ENCODE data around the gene SCFD2. TPM values are rescaled to one million over a fixed set of nuclear protein-coding genes. Genes with fewer than 3 reads are reported as not detected.

The SCFD2 gene
- polyA plus RNA-seq, 1 of the 3 experiments (the other 2 are of a cell fraction) = 14.1 TPM

DNA sequence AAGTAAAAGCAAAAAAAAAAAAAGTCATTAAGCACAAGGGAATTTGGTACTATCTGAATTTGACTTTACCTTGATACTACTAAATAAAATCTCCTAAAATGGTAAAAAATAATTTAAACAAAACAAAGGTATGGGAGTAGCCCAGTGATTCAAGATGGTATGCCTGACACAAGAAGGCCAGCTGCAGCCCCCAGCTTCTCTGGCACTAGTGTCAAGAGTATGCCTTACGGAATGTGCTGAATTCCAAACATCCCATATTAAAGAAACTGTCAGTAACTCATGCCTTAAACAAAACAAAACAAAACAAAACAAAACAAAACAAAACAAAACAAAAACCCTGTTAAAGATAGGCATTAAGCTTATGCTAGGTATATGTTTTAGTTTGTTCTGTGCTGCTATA is 422.9 kb downstream of the SCFD2 start:
- DNase-seq = no peak
- ChIA-PET POLR2A (no interaction called here), CTCF (interaction anchor here (1.2 to 2.0 kb wide), 4 partner anchors 9 to 34 kb away, joined by 3 to 12 read pairs (median 4); no protein-coding TSS in a partner anchor)
- Histone ChIP-seq H3F3A (replicated peaks; ENCODE audit: insufficient read depth) (no peaks in the 10 kb centered on the region), H4K20me1 (ENCODE audit: insufficient read depth) (no peaks in the 10 kb centered on the region), H3K36me3 (replicated peaks in 1 of 2; ENCODE audit: control insufficient read depth in 1 of 2, insufficient read depth in 2 of 2, low read length in 1 of 2) (no peaks in the 10 kb centered on the region), H3K27ac (ENCODE audit: low read depth in 2 of 2, low read length in 1 of 2) (no peak overlapping the region), H3K79me2 (ENCODE audit: insufficient read depth) (no peaks in the 10 kb centered on the region), H3K9me2 (no peaks in the 10 kb centered on the region), H3K9ac (no peak overlapping the region), H3K27me3 (ENCODE audit: insufficient read depth) (no peaks in the 10 kb centered on the region), H3K4me3 (ENCODE audit: low read depth in 2 of 2, low read length in 1 of 2) (no peak overlapping the region), H3K9me3 (no peaks in the 10 kb centered on the region), H3K4me2 (no peak overlapping the region), H2AFZ (ENCODE audit: low read depth) (no peak overlapping the region), H3K4me1 (ENCODE audit: control insufficient read depth in 1 of 2, insufficient read depth in 2 of 2, low read depth in 1 of 2, low read length in 1 of 2) (peaks cover 0 to 13% of the 10 kb centered on the region in 2 experiments; a peak in 2 of 4 replicates)
- WGBS (ENCODE audit: low lambda C conversion rate) = 96% methylated on average over 1 of the region's 1 CpG
- TF ChIP-seq TAF1 (IDR thresholded peaks at IDR 0.05; ENCODE audit: borderline replicate concordance, low read depth, low read length) (no peak), EZH2phosphoT487 (IDR thresholded peaks at IDR 0.05; ENCODE audit: borderline replicate concordance, low read depth) (no peak), TCF12 (IDR thresholded peaks at IDR 0.05) (no peak), SMC3 (IDR thresholded peaks at IDR 0.05; ENCODE audit: low read depth, low read length) (no peak), JUND (IDR thresholded peaks at IDR 0.05) (no peak), RAD21 (IDR thresholded peaks at IDR 0.05; ENCODE audit: low read length) (no peak), RXRA (IDR thresholded peaks at IDR 0.05; ENCODE audit: borderline replicate concordance, low read depth) (no peak), RCOR1 (IDR thresholded peaks at IDR 0.05; ENCODE audit: low read length) (no peak)
- TF ChIP-seq, protein P1, sequence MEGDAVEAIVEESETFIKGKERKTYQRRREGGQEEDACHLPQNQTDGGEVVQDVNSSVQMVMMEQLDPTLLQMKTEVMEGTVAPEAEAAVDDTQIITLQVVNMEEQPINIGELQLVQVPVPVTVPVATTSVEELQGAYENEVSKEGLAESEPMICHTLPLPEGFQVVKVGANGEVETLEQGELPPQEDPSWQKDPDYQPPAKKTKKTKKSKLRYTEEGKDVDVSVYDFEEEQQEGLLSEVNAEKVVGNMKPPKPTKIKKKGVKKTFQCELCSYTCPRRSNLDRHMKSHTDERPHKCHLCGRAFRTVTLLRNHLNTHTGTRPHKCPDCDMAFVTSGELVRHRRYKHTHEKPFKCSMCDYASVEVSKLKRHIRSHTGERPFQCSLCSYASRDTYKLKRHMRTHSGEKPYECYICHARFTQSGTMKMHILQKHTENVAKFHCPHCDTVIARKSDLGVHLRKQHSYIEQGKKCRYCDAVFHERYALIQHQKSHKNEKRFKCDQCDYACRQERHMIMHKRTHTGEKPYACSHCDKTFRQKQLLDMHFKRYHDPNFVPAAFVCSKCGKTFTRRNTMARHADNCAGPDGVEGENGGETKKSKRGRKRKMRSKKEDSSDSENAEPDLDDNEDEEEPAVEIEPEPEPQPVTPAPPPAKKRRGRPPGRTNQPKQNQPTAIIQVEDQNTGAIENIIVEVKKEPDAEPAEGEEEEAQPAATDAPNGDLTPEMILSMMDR (IDR thresholded peaks at IDR 0.05) = no peak
- TF ChIP-seq, protein P2, sequence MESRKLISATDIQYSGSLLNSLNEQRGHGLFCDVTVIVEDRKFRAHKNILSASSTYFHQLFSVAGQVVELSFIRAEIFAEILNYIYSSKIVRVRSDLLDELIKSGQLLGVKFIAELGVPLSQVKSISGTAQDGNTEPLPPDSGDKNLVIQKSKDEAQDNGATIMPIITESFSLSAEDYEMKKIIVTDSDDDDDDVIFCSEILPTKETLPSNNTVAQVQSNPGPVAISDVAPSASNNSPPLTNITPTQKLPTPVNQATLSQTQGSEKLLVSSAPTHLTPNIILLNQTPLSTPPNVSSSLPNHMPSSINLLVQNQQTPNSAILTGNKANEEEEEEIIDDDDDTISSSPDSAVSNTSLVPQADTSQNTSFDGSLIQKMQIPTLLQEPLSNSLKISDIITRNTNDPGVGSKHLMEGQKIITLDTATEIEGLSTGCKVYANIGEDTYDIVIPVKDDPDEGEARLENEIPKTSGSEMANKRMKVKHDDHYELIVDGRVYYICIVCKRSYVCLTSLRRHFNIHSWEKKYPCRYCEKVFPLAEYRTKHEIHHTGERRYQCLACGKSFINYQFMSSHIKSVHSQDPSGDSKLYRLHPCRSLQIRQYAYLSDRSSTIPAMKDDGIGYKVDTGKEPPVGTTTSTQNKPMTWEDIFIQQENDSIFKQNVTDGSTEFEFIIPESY (IDR thresholded peaks at IDR 0.05; ENCODE audit: borderline replicate concordance, low read depth) = no peak

DNA sequence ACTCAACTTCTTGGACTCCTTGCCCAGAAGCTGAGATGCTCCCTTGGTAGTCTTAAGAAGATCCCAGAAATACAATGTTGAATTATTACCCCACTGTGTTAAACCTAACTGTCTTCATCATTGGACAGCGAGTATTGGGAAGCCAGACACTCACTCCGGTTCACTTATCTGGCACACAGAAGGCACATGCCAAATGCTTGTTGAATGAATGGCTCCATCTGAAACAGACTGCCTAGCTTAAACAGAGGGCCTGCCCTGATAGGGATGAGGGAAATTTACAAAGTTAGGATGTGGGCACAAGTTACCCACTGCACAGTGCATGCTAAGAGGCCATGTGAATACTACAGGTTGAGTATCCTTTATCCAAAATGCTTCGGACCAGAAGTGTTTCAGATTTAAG is 424.4 kb downstream of the SCFD2 start:
- Histone ChIP-seq H3K27me3 (ENCODE audit: insufficient read depth) (no peaks in the 10 kb centered on the region), H4K20me1 (ENCODE audit: insufficient read depth) (no peaks in the 10 kb centered on the region), H3K9ac (no peak overlapping the region), H3K4me2 (no peak overlapping the region), H3K4me3 (ENCODE audit: low read depth in 2 of 2, low read length in 1 of 2) (no peak overlapping the region), H3K79me2 (ENCODE audit: insufficient read depth) (no peaks in the 10 kb centered on the region), H3F3A (replicated peaks; ENCODE audit: insufficient read depth) (no peaks in the 10 kb centered on the region), H2AFZ (ENCODE audit: low read depth) (no peak overlapping the region), H3K27ac (ENCODE audit: low read depth in 2 of 2, low read length in 1 of 2) (no peak overlapping the region), H3K9me3 (no peaks in the 10 kb centered on the region), H3K4me1 (ENCODE audit: control insufficient read depth in 1 of 2, insufficient read depth in 2 of 2, low read depth in 1 of 2, low read length in 1 of 2) (peaks cover 0 to 7% of the 10 kb centered on the region in 2 experiments; a peak in 1 of 4 replicates), H3K36me3 (replicated peaks in 1 of 2; ENCODE audit: control insufficient read depth in 1 of 2, insufficient read depth in 2 of 2, low read length in 1 of 2) (no peaks in the 10 kb centered on the region), H3K9me2 (no peaks in the 10 kb centered on the region)
- WGBS (ENCODE audit: low lambda C conversion rate) = 97% methylated on average over 3 of the region's 3 CpGs
- ChIA-PET CTCF (interaction anchor here (1.6 kb wide), 1 partner anchor 11 kb away, joined by 4 read pairs; no protein-coding TSS in a partner anchor), POLR2A (no interaction called here)
- no peak for DNase-seq
- no peak for TF ChIP-seq MXI1 (IDR thresholded peaks at IDR 0.05; ENCODE audit: low read depth, low read length)
